ENCODE data around the gene RNF43.

DNA sequence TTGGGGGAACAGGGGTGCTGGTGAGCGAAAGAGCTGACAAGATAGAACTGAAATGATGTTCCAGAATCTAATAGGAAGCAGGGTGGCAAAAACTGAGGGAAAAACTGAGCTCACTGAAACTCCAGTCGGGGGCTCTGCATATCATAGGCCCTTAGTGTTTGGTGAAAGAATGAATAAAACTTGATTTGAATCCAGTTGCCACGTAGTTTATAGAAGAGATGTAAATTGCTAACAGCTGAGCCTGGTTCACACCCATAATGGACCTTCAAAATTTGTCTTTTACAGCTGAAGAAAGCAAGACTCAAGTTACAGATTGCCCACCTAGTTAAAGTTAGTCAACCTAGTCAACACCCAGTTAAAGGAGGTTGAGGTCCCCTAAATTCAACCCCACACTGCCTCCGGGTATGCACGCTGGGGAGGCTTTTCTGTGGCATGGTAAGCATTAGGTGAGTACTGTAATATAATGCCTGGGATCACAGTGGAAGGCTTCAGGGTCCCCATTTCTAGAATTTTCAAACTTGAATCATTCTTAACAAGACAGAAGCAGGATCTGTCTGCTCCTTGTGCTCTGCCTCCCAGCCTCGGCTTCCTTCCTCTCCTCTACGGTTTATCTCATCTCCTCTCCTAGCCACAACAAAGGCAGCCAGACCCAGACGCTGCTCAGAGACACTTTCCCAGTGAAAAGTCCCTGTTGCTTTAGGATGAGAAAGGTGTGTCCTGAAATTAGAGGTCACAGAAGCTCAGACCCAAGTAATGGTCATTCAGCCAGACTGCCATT lies 38.4 kb downstream of the RNF43 start:
- TF ChIP-seq POLR2A (IDR thresholded peaks at IDR 0.05) = no peak
- TF ChIP-seq, protein P1, sequence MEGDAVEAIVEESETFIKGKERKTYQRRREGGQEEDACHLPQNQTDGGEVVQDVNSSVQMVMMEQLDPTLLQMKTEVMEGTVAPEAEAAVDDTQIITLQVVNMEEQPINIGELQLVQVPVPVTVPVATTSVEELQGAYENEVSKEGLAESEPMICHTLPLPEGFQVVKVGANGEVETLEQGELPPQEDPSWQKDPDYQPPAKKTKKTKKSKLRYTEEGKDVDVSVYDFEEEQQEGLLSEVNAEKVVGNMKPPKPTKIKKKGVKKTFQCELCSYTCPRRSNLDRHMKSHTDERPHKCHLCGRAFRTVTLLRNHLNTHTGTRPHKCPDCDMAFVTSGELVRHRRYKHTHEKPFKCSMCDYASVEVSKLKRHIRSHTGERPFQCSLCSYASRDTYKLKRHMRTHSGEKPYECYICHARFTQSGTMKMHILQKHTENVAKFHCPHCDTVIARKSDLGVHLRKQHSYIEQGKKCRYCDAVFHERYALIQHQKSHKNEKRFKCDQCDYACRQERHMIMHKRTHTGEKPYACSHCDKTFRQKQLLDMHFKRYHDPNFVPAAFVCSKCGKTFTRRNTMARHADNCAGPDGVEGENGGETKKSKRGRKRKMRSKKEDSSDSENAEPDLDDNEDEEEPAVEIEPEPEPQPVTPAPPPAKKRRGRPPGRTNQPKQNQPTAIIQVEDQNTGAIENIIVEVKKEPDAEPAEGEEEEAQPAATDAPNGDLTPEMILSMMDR (IDR thresholded peaks at IDR 0.05) = no peak

All from body of pancreas (tissue), 4 donors.